Esophagus squamous epithelium (tissue), 4 donors: ENCODE results near the gene ADCYAP1R1.

ENCODE experiments used
- POLR2A ChIP-seq, 4 donors: fragments of 450-650 bp; IDR thresholded peaks; one replicate each; pipeline ENCODE4 v1.6.1; 2017; ENCODE audit warnings: antibody characterized with exemption in 4 of 4, mild to moderate bottlenecking in 4 of 4, moderate library complexity in 3 of 4
- TF ChIP-seq, protein P1 (sequence below), 6 experiments: fragments of 450-650 bp in 4 of 6; fragments of 200-600 bp in 2 of 6; sonication (generic) in 2 of 6; IDR thresholded peaks; one replicate each; pipeline ENCODE4 v1.5.1; 2016 to 2019; ENCODE audit warnings: antibody characterized with exemption in 6 of 6, mild to moderate bottlenecking in 4 of 6, moderate library complexity in 4 of 6

DNA sequence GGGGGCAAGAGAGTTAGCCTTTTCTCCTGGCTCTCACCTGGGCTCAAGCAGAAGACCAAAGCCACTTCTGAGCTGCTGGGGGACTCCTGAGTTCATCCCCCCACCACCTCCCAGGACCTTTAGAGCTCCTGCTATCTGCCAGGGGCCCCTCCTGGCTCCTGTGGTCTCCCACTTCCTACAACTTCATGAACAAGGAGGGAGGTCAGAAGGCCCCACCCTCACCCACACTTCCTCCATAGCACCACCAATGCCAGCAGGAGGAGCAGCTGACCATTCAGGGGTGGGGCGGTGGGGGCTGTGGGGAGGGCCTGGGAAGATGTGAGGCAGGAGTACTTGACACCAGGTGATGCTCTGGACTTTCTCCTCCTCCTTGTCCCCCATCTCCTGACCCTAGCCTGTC is 32.6 kb upstream of the ADCYAP1R1 start:
- TF ChIP-seq, protein P1, sequence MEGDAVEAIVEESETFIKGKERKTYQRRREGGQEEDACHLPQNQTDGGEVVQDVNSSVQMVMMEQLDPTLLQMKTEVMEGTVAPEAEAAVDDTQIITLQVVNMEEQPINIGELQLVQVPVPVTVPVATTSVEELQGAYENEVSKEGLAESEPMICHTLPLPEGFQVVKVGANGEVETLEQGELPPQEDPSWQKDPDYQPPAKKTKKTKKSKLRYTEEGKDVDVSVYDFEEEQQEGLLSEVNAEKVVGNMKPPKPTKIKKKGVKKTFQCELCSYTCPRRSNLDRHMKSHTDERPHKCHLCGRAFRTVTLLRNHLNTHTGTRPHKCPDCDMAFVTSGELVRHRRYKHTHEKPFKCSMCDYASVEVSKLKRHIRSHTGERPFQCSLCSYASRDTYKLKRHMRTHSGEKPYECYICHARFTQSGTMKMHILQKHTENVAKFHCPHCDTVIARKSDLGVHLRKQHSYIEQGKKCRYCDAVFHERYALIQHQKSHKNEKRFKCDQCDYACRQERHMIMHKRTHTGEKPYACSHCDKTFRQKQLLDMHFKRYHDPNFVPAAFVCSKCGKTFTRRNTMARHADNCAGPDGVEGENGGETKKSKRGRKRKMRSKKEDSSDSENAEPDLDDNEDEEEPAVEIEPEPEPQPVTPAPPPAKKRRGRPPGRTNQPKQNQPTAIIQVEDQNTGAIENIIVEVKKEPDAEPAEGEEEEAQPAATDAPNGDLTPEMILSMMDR (IDR thresholded peaks at IDR 0.05): no peak
- TF ChIP-seq POLR2A (IDR thresholded peaks at IDR 0.05): no peak
